ENCODE measurements around the gene TBC1D22A. TPM values are rescaled to one million over a fixed set of nuclear protein-coding genes. Genes with fewer than 3 reads are reported as not detected.

The TBC1D22A gene
- total RNA-seq, 1 experiment from 2014 or later = 26.0 TPM

- TF ChIP-seq CTCF (IDR thresholded peaks at IDR 0.05; ENCODE audit: unreplicated experiment) = no peak
- no TSS peak for BruUV-seq (replicated peaks)
- Mint-ChIP-seq H3K27ac (ENCODE audit: low read depth, unreplicated experiment) (no peak overlapping the region), H3K27me3 (ENCODE audit: insufficient read depth, unreplicated experiment) (no peaks in the 10 kb centered on the region), H3K4me1 (ENCODE audit: insufficient read depth, unreplicated experiment) (no peaks in the 10 kb centered on the region), H3K9me3 (ENCODE audit: unreplicated experiment) (no peaks in the 10 kb centered on the region), H3K36me3 (ENCODE audit: insufficient read depth, unreplicated experiment) (peaks cover 6% of the 10 kb centered on the region), H3K4me3 (ENCODE audit: unreplicated experiment) (no peak overlapping the region)
- CTCF ChIA-PET = interaction anchor here (0.6 to 1.3 kb wide), 4 partner anchors 81 to 928 kb away, joined by 3 to 5 read pairs (median 4); no protein-coding TSS in a partner anchor
- no peak for DNase-seq (ENCODE audit: unreplicated experiment)
- POLR2A ChIA-PET = interaction anchor here (1.0 to 1.1 kb wide), 2 partner anchors 26 to 140 kb away, joined by 4 read pairs; no protein-coding TSS in a partner anchor
- intact Hi-C loops (cut with micrococcal nuclease) = no loop called here
Observed at GRCh38 chr22:46967445-46968358, 205.3 kb downstream of the TBC1D22A start.

DNA sequence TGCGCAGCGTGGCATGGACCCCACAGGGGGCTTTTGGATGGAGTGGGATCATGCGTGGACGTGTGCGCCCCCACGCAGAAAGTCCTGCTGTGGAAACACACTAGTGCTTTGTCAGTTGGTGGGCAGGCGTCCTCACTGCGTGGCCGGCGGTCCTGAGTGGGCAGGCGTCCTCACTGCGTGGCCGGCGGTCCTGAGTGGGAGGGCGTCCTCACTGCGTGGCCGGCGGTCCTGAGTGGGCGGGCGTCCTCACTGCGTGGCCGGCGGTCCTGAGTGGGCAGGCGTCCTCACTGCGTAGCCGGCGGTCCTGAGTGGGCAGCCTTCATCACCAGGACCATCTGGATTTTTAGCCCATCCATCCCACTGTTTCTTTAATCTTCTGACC lies 205.9 kb downstream of the TBC1D22A start:
- Mint-ChIP-seq H3K27me3 (ENCODE audit: insufficient read depth, unreplicated experiment) (no peaks in the 10 kb centered on the region), H3K4me3 (ENCODE audit: unreplicated experiment) (no peak overlapping the region), H3K27ac (ENCODE audit: low read depth, unreplicated experiment) (no peak overlapping the region), H3K4me1 (ENCODE audit: insufficient read depth, unreplicated experiment) (no peaks in the 10 kb centered on the region), H3K9me3 (ENCODE audit: unreplicated experiment) (no peaks in the 10 kb centered on the region), H3K36me3 (ENCODE audit: insufficient read depth, unreplicated experiment) (peaks cover 6% of the 10 kb centered on the region)
- CTCF ChIA-PET = interaction anchor here (0.7 kb wide), 1 partner anchor 226 kb away, joined by 3 read pairs; no protein-coding TSS in a partner anchor
- intact Hi-C loops (cut with micrococcal nuclease) = no loop called here
- no peak for TF ChIP-seq CTCF (IDR thresholded peaks at IDR 0.05; ENCODE audit: unreplicated experiment)
- no TSS peak for BruUV-seq (replicated peaks)
- POLR2A ChIA-PET = interaction anchor here (1.0 to 1.1 kb wide), 2 partner anchors 26 to 140 kb away, joined by 4 read pairs; no protein-coding TSS in a partner anchor
- no peak for DNase-seq (ENCODE audit: unreplicated experiment)

DNA sequence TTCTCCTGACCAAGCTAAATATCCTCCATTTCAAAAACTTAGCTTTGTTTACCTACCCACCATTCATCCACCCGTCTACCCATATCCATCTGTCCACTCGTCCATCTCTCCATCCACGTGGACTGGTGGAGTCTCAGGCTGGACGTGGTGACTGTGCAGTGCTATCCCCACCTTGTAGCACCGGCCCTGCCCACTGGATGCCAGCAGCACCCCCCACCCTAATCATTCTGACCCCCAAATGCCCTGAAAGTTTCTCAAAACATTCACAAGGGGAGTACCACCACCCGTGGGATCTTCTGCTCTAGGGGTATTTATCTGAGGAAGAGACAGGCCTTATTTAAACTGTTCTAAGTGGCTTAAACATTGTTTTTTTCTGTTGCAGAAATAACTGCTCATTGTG lies 206.4 kb downstream of the TBC1D22A start:
- no TSS peak for BruUV-seq (replicated peaks)

More for the DNA sequence above, 206.4 kb downstream of the TBC1D22A start:
- no peak for DNase-seq (ENCODE audit: unreplicated experiment)
- ChIA-PET POLR2A (interaction anchor here (1.1 kb wide), 1 partner anchor 141 kb away, joined by 4 read pairs; no protein-coding TSS in a partner anchor), CTCF (interaction anchor here (0.7 kb wide), 1 partner anchor 226 kb away, joined by 3 read pairs; no protein-coding TSS in a partner anchor)
- intact Hi-C loops (cut with micrococcal nuclease) = no loop called here
- Mint-ChIP-seq H3K4me3 (ENCODE audit: unreplicated experiment) (no peak overlapping the region), H3K4me1 (ENCODE audit: insufficient read depth, unreplicated experiment) (no peaks in the 10 kb centered on the region), H3K36me3 (ENCODE audit: insufficient read depth, unreplicated experiment) (peaks cover 6% of the 10 kb centered on the region), H3K27ac (ENCODE audit: low read depth, unreplicated experiment) (no peak overlapping the region), H3K9me3 (ENCODE audit: unreplicated experiment) (no peaks in the 10 kb centered on the region), H3K27me3 (ENCODE audit: insufficient read depth, unreplicated experiment) (no peaks in the 10 kb centered on the region)
- no peak for TF ChIP-seq CTCF (IDR thresholded peaks at IDR 0.05; ENCODE audit: unreplicated experiment)
